Endothelial cell of umbilical vein (primary cell): ENCODE data around the gene RHOH. TPM values are rescaled to one million over a fixed set of nuclear protein-coding genes. Genes with fewer than 3 reads are reported as not detected.

ENCODE experiments used
- BruUV-seq: library from RNA; stranded (reverse); fragments of 400-500 nt; replicated peaks from 2 replicates; lab custom pipeline; 2021; lab: Mats Ljungman, UMichigan
- CTCF ChIA-PET: fragments of 300-600, 350-600 bp; sonication (Branson Sonifier 250); formaldehyde crosslinking; loops from one replicate; lab custom pipeline; 2021; ENCODE audit warnings: antibody characterized with exemption, inconsistent platforms; lab: Charles Lee
- POLR2A ChIA-PET: fragments of 300-600, 350-600 bp; sonication (Branson Sonifier 250); formaldehyde crosslinking; loops from one replicate; lab custom pipeline; 2021; ENCODE audit warnings: antibody characterized with exemption, inconsistent platforms; lab: Charles Lee
- DNase-seq: peaks from one replicate; pipeline ENCODE4 v3.0.0-alpha.2; 2011; ENCODE audit warnings: low read depth, low spot score
- FAIRE-seq: peaks from 2 replicates; lab custom pipeline; 2011; peaks lifted over from hg19 to GRCh38; lab: Jason Lieb, UNC
- H2AFZ ChIP-seq: 2 replicates; pipeline ENCODE4 v1.6.0; 2012; ENCODE audit warnings: low read depth, low read length, control low read depth, inconsistent platforms
- H3K27ac ChIP-seq: 2 replicates; pipeline ENCODE4 v1.5.1; 2011; ENCODE audit warnings: low read depth, mild to moderate bottlenecking, control low read depth, low read length, moderate library complexity; ENCODE audit not compliant: insufficient read depth
- H3K27me3 ChIP-seq, 2 experiments: 2 replicates each; pipeline versions ENCODE4 v1.6.0 to v1.6.1; 2011; ENCODE audit warnings: low read length in 2 of 2, mixed read lengths in 1 of 2; ENCODE audit not compliant: control insufficient read depth in 2 of 2, insufficient read depth in 2 of 2
- H3K36me3 ChIP-seq, 2 experiments: 2 replicates in 1 of 2; 3 replicates in 1 of 2; pipeline ENCODE4 v1.5.1; 2011; ENCODE audit warnings: low read length in 2 of 2, mild to moderate bottlenecking in 1 of 2, moderate library complexity in 1 of 2; ENCODE audit not compliant: control insufficient read depth in 2 of 2, insufficient read depth in 2 of 2; ENCODE audit errors: extremely low read depth in 1 of 2
- H3K4me1 ChIP-seq: 3 replicates; pipeline ENCODE4 v1.5.1; 2011; ENCODE audit warnings: mild to moderate bottlenecking, low read length; ENCODE audit not compliant: control insufficient read depth, insufficient read depth; ENCODE audit errors: extremely low read depth
- H3K4me2 ChIP-seq: 2 replicates; pipeline ENCODE4 v1.6.1; 2011; ENCODE audit warnings: low read length, control low read depth, mixed read lengths; ENCODE audit not compliant: insufficient read depth
- H3K4me3 ChIP-seq, 3 experiments: fragments of 200-600 bp in 1 of 3; sonication (generic), shearing (Covaris generic) in 1 of 3; replicated peaks in 1 of 3; 2 replicates each; pipeline ENCODE4 v1.5.1; 2011 to 2016; ENCODE audit warnings: control low read depth in 3 of 3, low read length in 3 of 3, mild to moderate bottlenecking in 2 of 3, inconsistent platforms in 1 of 3, low read depth in 1 of 3, moderate library complexity in 1 of 3; ENCODE audit not compliant: insufficient read depth in 1 of 3
- H3K79me2 ChIP-seq: 2 replicates; pipeline ENCODE4 v1.6.0; 2012; ENCODE audit warnings: low read length, inconsistent platforms; ENCODE audit not compliant: control insufficient read depth, insufficient read depth
- H3K9ac ChIP-seq: replicated peaks from 2 replicates; pipeline ENCODE3; 2011; ENCODE audit warnings: low read length, control low read depth; ENCODE audit not compliant: insufficient read depth; ENCODE audit errors: extremely low read depth
- H3K9me1 ChIP-seq: replicated peaks from 3 replicates; pipeline ENCODE4 v1.6.0; 2011; ENCODE audit warnings: mild to moderate bottlenecking, low read length; ENCODE audit not compliant: control insufficient read depth, insufficient read depth; ENCODE audit errors: extremely low read depth
- H3K9me3 ChIP-seq: replicated peaks from 2 replicates; pipeline ENCODE4 v1.5.1; 2012; ENCODE audit warnings: low read length, inconsistent platforms; ENCODE audit not compliant: control insufficient read depth, insufficient read depth
- H4K20me1 ChIP-seq: replicated peaks from 2 replicates; pipeline ENCODE3; 2011; ENCODE audit warnings: mild to moderate bottlenecking, low read length; ENCODE audit not compliant: control insufficient read depth, insufficient read depth; ENCODE audit errors: extremely low read depth
- EZH2 ChIP-seq: IDR thresholded peaks from 2 replicates; pipeline ENCODE4 v1.6.1; 2012; ENCODE audit warnings: borderline replicate concordance, low read depth, mild to moderate bottlenecking, moderate library complexity, low read length, inconsistent platforms; ENCODE audit not compliant: severe bottlenecking
- FOS ChIP-seq: IDR thresholded peaks from 2 replicates; pipeline ENCODE4 v1.6.1; 2011; ENCODE audit warnings: mild to moderate bottlenecking, low read length, moderate library complexity, borderline replicate concordance; ENCODE audit not compliant: insufficient read depth
- GATA2 ChIP-seq: IDR thresholded peaks from 2 replicates; pipeline ENCODE4 v1.7.0; 2011; ENCODE audit warnings: low read depth, mild to moderate bottlenecking, moderate library complexity, mixed read lengths, low read length; ENCODE audit not compliant: insufficient read length, insufficient read depth
- JUN ChIP-seq: IDR thresholded peaks from 2 replicates; pipeline ENCODE4 v1.6.1; 2011; ENCODE audit warnings: borderline replicate concordance, low read depth; ENCODE audit not compliant: insufficient read length, insufficient read depth
- MYC ChIP-seq: IDR thresholded peaks from one replicate; pipeline ENCODE4 v1.6.1; 2011; ENCODE audit warnings: mild to moderate bottlenecking, low read depth, low read length
- POLR2A ChIP-seq: IDR thresholded peaks from 2 replicates; pipeline ENCODE4 v1.6.1; 2012; ENCODE audit warnings: low read depth, mild to moderate bottlenecking, control low read depth, low read length
- POLR2AphosphoS5 ChIP-seq: IDR thresholded peaks from 2 replicates; pipeline ENCODE4 v1.6.1; 2012; ENCODE audit warnings: low read depth, mild to moderate bottlenecking, control low read depth, low read length, moderate library complexity; ENCODE audit not compliant: insufficient read depth
- dilution Hi-C: fragments of 300-500 bp; cut with MboI; formaldehyde crosslinking; loops from one replicate; pipeline ENCODE4 v1.15.0; 2019; ENCODE audit warnings: low sequenced_read_pairs; ENCODE audit not compliant: extremely low pct_ligation_motif_present
- intact Hi-C: fragments of 100-400 bp; cut with micrococcal nuclease; formaldehyde crosslinking; loops from one replicate; pipeline ENCODE4 v1.10.0; 2022
- polyA plus RNA-seq, 4 experiments: library from polyadenylated mRNA; depleted of rRNA in 3 of 4; stranded (reverse) in 3 of 4; unstranded in 1 of 4; fragments of >200 nt; gene quantifications; 2 replicates each; pipeline versions ENCODE4 v1.2.1 to v1.2.3, GENCODE V29; 2011 to 2012; ENCODE audit warnings: missing spikeins in 1 of 4
- total RNA-seq: library from RNA; stranded (reverse); gene quantifications from 2 replicates; pipeline ENCODE4 v1.2.3, GENCODE V29; 2021
- TF ChIP-seq, protein P1 (sequence below): IDR thresholded peaks from 2 replicates; pipeline ENCODE4 v1.6.1; 2011; ENCODE audit not compliant: insufficient read depth, insufficient read length
- TF ChIP-seq, protein P2 (sequence below), 2 donors: IDR thresholded peaks; 1 replicate in 1 of 2; 2 replicates in 1 of 2; pipeline ENCODE4 v1.5.1; 2011; ENCODE audit warnings: low read length in 2 of 2, mild to moderate bottlenecking in 2 of 2, moderate library complexity in 2 of 2, control low read depth in 1 of 2, inconsistent platforms in 1 of 2, low read depth in 1 of 2; ENCODE audit not compliant: insufficient read depth in 1 of 2; ENCODE audit errors: extremely low read depth in 1 of 2

RHOH gene
- total and polyA plus RNA-seq, 2 donors (not counting 3 experiments of a cell fraction or from before 2014, with no cell fraction given): not detected

DNA sequence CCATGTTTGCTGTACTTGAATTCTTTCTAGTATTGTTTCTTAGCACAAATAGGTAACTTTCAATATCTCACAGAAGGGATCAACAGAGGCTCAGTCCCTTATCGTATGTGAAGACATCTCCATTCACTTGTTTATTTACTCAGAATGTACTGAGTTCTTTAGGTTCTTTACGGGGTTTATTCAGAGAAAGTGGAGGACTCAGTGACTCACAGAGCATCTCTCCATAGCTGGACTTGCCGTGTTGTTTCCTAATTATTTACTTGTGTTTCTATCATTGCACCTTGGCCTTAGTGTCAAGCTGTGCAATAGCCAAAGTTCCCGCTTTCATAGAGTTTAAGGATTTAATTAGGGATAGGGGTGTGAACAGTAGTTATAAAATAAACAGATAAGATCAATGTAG lies 57.1 kb downstream of the RHOH start:
- TF ChIP-seq POLR2AphosphoS5 (no peak), EZH2 (no peak), MYC (no peak), FOS (no peak), JUN (no peak), GATA2 (no peak), POLR2A (no peak)
- TF ChIP-seq, protein P1, sequence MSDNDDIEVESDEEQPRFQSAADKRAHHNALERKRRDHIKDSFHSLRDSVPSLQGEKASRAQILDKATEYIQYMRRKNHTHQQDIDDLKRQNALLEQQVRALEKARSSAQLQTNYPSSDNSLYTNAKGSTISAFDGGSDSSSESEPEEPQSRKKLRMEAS: no peak
- TF ChIP-seq, protein P2, sequence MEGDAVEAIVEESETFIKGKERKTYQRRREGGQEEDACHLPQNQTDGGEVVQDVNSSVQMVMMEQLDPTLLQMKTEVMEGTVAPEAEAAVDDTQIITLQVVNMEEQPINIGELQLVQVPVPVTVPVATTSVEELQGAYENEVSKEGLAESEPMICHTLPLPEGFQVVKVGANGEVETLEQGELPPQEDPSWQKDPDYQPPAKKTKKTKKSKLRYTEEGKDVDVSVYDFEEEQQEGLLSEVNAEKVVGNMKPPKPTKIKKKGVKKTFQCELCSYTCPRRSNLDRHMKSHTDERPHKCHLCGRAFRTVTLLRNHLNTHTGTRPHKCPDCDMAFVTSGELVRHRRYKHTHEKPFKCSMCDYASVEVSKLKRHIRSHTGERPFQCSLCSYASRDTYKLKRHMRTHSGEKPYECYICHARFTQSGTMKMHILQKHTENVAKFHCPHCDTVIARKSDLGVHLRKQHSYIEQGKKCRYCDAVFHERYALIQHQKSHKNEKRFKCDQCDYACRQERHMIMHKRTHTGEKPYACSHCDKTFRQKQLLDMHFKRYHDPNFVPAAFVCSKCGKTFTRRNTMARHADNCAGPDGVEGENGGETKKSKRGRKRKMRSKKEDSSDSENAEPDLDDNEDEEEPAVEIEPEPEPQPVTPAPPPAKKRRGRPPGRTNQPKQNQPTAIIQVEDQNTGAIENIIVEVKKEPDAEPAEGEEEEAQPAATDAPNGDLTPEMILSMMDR (IDR thresholded peaks at IDR 0.05; ENCODE audit: extremely low read depth in 1 of 2, insufficient read depth in 1 of 2, low read depth in 1 of 2, low read length in 2 of 2): no peak
- intact Hi-C loops: loop anchor here (2.0 to 5.0 kb wide), 4 partner anchors 55 to 197 kb away; partner anchors contain the start of gene N4BP2
- H3K4me2 ChIP-seq: no peak overlapping the region
- H3K9ac ChIP-seq: no peak overlapping the region
- H3K27ac ChIP-seq: no peak overlapping the region
- H2AFZ ChIP-seq: no peak overlapping the region
- no peak for DNase-seq
- no peak for FAIRE-seq
- no peaks in the 10 kb centered on the region for H3K36me3 ChIP-seq
- BruUV-seq: no TSS peak
- no peaks in the 10 kb centered on the region for H3K27me3 ChIP-seq
- no peaks in the 10 kb centered on the region for H3K79me2 ChIP-seq
- CTCF ChIA-PET: interaction anchor here (0.6 to 1.7 kb wide), 3 partner anchors 23 to 85 kb away, joined by 3 to 6 read pairs (median 3); no protein-coding TSS in a partner anchor
- POLR2A ChIA-PET: no interaction called here
- H3K9me1 ChIP-seq: no peaks in the 10 kb centered on the region
- H3K4me3 ChIP-seq: no peak overlapping the region
- H4K20me1 ChIP-seq: no peaks in the 10 kb centered on the region
- peaks cover 30% of the 10 kb centered on the region for H3K4me1 ChIP-seq
- dilution Hi-C loops: no loop called here
- no peaks in the 10 kb centered on the region for H3K9me3 ChIP-seq
